Osteoblast (primary cell): ENCODE measurements around the gene SPECC1. TPM values are rescaled to one million over a fixed set of nuclear protein-coding genes. Genes with fewer than 3 reads are reported as not detected.

Experiments used
- DNase-seq: peaks from one replicate; pipeline ENCODE4 v3.0.0; 2011; ENCODE audit warnings: low spot score, mixed read lengths; ENCODE audit not compliant: insufficient read length; ENCODE audit errors: missing footprints
- H2AFZ ChIP-seq: 2 replicates; pipeline ENCODE4 v1.6.0; 2011; ENCODE audit warnings: mild to moderate bottlenecking, low read length
- H3K27ac ChIP-seq: 2 replicates; pipeline ENCODE4 v1.5.1; 2011; ENCODE audit warnings: mild to moderate bottlenecking, low read depth, low read length, moderate library complexity
- H3K27me3 ChIP-seq: 2 replicates; pipeline ENCODE4 v1.6.0; 2012; ENCODE audit warnings: mild to moderate bottlenecking, control low read depth, inconsistent platforms, low read length, moderate library complexity; ENCODE audit not compliant: insufficient read depth
- H3K36me3 ChIP-seq: 2 replicates; pipeline ENCODE4 v1.5.1; 2011; ENCODE audit warnings: mild to moderate bottlenecking, low read length, control low read depth, moderate library complexity; ENCODE audit not compliant: insufficient read depth
- H3K4me1 ChIP-seq: 2 replicates; pipeline ENCODE4 v1.5.1; 2011; ENCODE audit warnings: mild to moderate bottlenecking, low read length, control low read depth, moderate library complexity; ENCODE audit not compliant: insufficient read depth
- H3K4me2 ChIP-seq: 2 replicates; pipeline ENCODE4 v1.6.0; 2011; ENCODE audit warnings: mild to moderate bottlenecking, low read length; ENCODE audit not compliant: insufficient read depth
- H3K4me3 ChIP-seq: fragments of 200-600 bp; sonication (generic); 3 replicates; pipeline ENCODE4 v1.5.1; 2012; ENCODE audit warnings: mild to moderate bottlenecking, low read length, inconsistent platforms; ENCODE audit not compliant: insufficient read depth
- H3K79me2 ChIP-seq: 2 replicates; pipeline ENCODE4 v1.6.0; 2012; ENCODE audit warnings: mild to moderate bottlenecking, low read length, control low read depth, inconsistent platforms; ENCODE audit not compliant: insufficient read depth
- H3K9me3 ChIP-seq: 2 replicates; pipeline ENCODE4 v1.5.1; 2011; ENCODE audit warnings: low read depth, low read length, control low read depth
- H4K20me1 ChIP-seq: 2 replicates; pipeline ENCODE4 v1.6.0; 2012; ENCODE audit warnings: mild to moderate bottlenecking, low read length, control low read depth; ENCODE audit not compliant: insufficient read depth
- total RNA-seq: library from RNA; depleted of rRNA; stranded (reverse); fragments of >200 nt; gene quantifications from 2 replicates; pipeline ENCODE4 v1.2.3, GENCODE V29; 2012
- TF ChIP-seq, protein P1 (sequence below): IDR thresholded peaks from 2 replicates; pipeline ENCODE4 v1.5.1; 2011; ENCODE audit warnings: mild to moderate bottlenecking, low read depth, low read length, moderate library complexity; ENCODE audit errors: extremely low read depth

Gene SPECC1
- total RNA-seq, 1 donor, result 155 TPM

DNA sequence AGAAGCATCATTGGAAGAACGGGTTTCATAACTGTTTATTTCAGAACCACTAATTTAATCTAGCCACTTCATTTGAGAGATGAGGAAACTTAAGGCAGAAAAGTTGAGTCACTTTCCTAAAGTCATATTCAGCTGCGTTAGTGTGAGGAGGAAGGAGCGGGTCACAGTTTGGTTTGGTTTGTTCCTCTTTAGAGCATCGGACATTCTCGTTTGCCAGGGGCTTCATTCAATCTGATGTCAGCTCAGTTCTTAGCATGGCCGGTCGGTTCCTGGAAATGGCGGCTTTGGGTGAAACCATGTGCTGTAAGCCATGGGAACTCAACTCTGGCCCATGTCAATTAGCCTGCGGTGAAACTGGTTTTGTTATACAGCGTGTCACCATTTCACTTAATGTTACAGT, 271.7 kb downstream of the SPECC1 start:
- H3K79me2 ChIP-seq, result no peaks in the 10 kb centered on the region
- H3K4me2 ChIP-seq, result no peak overlapping the region
- no peaks in the 10 kb centered on the region for H3K27me3 ChIP-seq
- no peaks in the 10 kb centered on the region for H3K36me3 ChIP-seq
- H3K4me3 ChIP-seq, result no peak overlapping the region
- no peaks in the 10 kb centered on the region for H3K9me3 ChIP-seq
- H3K27ac ChIP-seq, result no peak overlapping the region
- no peak overlapping the region for H2AFZ ChIP-seq
- TF ChIP-seq, protein P1, sequence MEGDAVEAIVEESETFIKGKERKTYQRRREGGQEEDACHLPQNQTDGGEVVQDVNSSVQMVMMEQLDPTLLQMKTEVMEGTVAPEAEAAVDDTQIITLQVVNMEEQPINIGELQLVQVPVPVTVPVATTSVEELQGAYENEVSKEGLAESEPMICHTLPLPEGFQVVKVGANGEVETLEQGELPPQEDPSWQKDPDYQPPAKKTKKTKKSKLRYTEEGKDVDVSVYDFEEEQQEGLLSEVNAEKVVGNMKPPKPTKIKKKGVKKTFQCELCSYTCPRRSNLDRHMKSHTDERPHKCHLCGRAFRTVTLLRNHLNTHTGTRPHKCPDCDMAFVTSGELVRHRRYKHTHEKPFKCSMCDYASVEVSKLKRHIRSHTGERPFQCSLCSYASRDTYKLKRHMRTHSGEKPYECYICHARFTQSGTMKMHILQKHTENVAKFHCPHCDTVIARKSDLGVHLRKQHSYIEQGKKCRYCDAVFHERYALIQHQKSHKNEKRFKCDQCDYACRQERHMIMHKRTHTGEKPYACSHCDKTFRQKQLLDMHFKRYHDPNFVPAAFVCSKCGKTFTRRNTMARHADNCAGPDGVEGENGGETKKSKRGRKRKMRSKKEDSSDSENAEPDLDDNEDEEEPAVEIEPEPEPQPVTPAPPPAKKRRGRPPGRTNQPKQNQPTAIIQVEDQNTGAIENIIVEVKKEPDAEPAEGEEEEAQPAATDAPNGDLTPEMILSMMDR, result no peak
- peaks cover 9% of the 10 kb centered on the region for H3K4me1 ChIP-seq
- no peak for DNase-seq
- no peaks in the 10 kb centered on the region for H4K20me1 ChIP-seq

DNA sequence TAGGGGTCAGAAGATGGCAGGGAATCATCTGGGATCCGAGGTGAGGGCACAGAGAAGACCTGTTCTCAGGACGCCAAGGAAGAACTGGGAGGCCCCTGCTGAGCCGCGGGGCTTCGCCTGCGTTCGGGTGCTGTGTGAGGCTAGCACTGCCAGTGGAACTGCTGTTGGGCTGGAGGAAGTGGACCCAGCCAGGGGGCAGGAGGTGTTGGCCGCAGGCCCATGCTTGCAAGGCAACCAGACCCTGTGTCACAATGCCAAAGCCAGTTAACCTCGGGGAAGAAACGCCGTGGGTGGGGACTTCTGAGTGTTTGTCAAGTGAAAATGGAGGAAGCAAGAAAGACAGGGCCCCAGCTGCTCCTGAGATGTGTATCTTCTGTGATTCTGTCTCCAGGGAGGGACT, 272.7 kb downstream of the SPECC1 start:
- TF ChIP-seq, protein P1, result no peak
- Histone ChIP-seq H3K27ac (no peak overlapping the region), H3K36me3 (peaks cover 4% of the 10 kb centered on the region), H3K27me3 (no peaks in the 10 kb centered on the region), H3K4me2 (no peak overlapping the region), H2AFZ (no peak overlapping the region), H3K9me3 (no peaks in the 10 kb centered on the region), H3K79me2 (no peaks in the 10 kb centered on the region), H3K4me1 (peaks cover 9% of the 10 kb centered on the region), H3K4me3 (no peak overlapping the region), H4K20me1 (no peaks in the 10 kb centered on the region)
- DNase-seq, result no peak

DNA sequence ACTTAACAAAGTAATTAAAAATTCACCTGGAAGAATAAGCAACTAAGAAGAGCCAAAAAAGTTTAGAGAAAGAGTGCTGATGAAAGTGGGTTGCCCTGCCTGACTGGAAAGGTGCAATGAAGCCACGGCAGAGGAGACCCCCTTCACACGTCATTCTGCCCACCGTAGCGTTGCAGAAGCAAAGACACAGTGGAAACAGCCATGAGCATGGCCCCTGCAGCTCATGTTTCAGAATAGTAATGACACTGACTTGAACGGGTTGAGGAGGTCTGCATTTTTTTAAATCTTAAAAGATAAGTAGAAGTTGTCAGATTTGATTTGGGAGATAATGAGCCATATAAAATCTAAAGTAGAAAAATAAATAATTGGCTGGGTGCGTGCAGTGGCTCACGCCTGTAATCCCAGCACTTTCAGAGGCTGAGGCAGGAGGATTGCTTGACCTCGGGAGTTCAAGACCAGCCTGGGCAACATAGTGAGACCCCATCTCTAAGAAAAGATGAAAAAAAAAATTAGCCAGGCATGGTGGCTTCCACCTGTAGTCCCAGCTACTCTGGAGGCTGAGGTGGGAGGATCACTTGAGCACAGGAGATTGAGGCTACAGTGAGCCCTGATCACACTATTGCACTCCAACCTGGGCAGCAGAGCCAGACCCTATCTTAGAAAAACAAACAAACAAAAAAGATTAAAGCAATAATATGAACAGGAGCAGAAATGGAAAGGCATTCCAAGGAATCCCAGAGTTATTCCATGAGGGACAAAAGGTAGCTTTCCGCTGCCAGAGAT, 273.6 kb downstream of the SPECC1 start:
- no peaks in the 10 kb centered on the region for H3K79me2 ChIP-seq
- no peak overlapping the region for H3K4me2 ChIP-seq
- no peak overlapping the region for H3K27ac ChIP-seq
- no peaks in the 10 kb centered on the region for H4K20me1 ChIP-seq
- no peak overlapping the region for H2AFZ ChIP-seq
- H3K4me3 ChIP-seq, result no peak overlapping the region
- no peak for DNase-seq
- no peaks in the 10 kb centered on the region for H3K9me3 ChIP-seq
- no peaks in the 10 kb centered on the region for H3K27me3 ChIP-seq
- TF ChIP-seq, protein P1, result no peak
- H3K4me1 ChIP-seq, result peaks cover 9% of the 10 kb centered on the region
- peaks cover 4% of the 10 kb centered on the region for H3K36me3 ChIP-seq

DNA sequence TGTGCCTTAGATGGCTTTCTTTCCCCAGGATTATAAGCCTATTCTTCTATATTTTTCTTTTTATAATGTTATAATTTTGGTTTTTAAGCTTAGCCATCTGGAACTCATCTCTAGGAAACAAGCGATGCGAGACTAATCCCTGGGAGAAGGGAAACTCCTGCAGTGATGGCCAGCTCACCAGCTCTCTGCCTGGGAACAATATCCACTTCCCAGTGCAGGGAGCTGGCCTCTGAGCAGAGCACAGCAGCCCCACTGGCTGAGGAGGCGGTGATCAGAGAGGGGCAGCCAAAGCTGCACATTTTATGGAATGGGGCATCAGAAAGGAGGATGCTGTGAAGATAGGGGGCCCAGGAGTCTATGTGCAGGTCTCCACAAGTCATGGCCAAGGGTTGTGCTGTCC, 274.9 kb downstream of the SPECC1 start:
- Histone ChIP-seq H3K4me1 (no peaks in the 10 kb centered on the region), H3K9me3 (no peaks in the 10 kb centered on the region), H3K36me3 (peaks cover 4% of the 10 kb centered on the region), H3K79me2 (no peaks in the 10 kb centered on the region), H3K4me2 (no peak overlapping the region), H3K27ac (no peak overlapping the region), H2AFZ (no peak overlapping the region), H4K20me1 (no peaks in the 10 kb centered on the region), H3K4me3 (no peak overlapping the region), H3K27me3 (no peaks in the 10 kb centered on the region)
- TF ChIP-seq, protein P1, result no peak
- DNase-seq, result no peak
